HG03558 (cell line): ENCODE measurements around the gene RAP1GAP2.

Experiments
- ATAC-seq: cut with Tn5 transposase; IDR thresholded peaks from one replicate; pipeline ENCODE4 v1.9.1; 2021; ENCODE audit warnings: moderate number of reproducible peaks; ENCODE audit not compliant: unreplicated experiment; ENCODE audit errors: extremely low read depth

The RAP1GAP2 gene

DNA sequence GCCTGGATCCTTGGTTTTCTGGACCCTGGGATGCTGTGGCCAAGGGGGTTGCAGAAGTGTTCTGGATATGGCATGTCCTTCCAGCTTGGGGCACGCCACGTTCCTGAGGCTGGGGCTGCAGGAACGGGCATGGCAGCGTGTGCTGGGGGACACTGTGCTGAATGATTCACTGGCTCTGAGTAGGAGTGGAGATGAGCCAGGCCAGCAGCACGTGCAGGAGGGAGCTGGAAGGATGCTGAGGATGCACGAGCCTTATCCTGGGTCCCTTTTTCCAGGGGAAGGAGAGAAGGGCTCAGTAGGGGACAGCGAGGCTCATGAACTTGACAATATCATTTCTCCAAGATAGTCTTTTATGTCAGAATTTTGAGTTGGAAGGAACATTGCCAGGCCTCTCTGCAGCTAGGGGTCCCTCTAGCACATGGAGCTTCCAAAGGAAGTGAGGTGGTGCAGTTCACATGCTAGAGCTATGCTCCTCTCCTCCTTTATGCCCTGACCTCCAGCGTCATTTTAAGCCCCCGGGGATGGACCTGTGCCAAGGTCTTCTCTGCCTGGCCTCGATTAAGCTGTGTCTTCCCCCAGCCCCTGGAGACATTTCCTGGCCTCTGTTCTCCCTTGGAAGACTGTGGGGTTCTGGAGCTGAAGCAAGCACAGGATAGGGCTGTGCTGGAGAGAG, 141.2 kb downstream of the RAP1GAP2 start:
- ATAC-seq: no peak

DNA sequence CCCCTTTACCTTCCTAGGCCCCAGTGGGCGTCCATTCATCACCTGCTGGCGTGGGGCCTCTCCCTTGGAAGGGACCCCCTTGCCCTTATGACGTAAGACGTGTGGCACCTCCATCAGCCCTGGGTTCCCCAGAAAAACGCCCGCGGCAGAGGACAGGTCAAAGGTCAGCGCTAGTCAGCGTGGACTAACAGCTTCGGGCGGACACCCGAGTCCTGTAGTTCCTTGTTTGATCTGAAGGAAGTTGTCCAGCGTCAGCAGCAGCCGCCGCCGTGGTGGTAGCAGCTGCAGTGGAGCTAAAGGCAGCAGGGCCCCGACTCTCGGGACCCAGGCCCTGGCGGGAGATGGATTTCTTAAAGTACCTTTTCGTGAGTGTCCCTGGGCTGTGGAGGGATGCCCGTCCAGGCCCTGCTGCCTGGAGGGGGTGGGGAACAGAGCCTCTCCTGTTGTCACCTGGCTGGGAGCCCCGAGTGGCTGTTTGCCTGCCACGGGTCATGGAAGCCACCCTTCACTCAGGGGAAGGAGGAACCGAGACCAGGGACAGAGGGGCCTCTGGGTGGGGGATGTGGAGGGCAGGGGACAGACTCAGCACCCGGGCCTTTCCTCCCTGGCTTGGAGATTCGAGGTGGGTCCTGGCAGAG, 143.6 kb downstream of the RAP1GAP2 start:
- no peak for ATAC-seq

DNA sequence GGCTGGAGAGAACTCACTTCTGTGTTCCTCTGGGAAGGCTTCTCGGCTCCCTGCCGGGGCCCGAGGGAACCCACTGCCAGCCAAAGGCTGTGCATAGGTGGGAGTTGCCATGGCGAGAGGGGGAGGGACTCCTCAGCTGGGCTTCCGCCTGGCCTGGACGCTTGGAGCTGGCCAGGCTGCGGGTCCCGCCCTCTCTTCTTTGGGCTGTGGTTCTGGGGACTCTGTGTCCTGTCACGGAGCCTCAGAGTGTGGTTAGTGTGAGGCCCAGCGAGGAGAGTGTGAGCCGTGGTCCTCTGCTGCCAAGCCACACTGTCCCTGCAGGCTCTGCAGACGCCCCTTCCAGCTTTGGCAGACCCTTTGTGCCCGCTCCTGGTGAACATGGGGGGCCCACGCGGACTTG, 144.1 kb downstream of the RAP1GAP2 start:
- ATAC-seq: no peak

DNA sequence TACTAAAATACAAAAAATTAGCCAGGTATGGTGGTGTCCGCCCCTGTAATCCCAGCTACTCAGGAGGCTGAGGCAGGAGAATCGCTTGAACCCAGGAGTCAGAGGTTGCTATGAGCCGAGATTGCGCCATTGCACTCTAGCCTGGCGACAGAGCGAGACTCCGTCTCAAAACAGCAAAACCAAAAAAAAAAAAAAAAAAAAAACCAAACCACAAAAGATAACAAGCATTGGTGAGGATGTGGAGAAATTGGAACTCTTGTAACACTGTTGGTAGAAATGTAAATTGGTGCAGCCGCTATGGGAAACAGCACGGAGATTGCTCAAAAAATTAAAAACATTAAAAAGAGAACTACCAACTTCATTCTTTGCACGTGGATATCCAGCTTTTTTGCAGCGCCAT, 147.7 kb downstream of the RAP1GAP2 start:
- no peak for ATAC-seq

GRCh38 chr17:2945299-2945698, 149.1 kb downstream of the RAP1GAP2 start:
- ATAC-seq: no peak

GRCh38 chr17:2946144-2946543, 149.9 kb downstream of the RAP1GAP2 start:
- ATAC-seq: no peak

DNA sequence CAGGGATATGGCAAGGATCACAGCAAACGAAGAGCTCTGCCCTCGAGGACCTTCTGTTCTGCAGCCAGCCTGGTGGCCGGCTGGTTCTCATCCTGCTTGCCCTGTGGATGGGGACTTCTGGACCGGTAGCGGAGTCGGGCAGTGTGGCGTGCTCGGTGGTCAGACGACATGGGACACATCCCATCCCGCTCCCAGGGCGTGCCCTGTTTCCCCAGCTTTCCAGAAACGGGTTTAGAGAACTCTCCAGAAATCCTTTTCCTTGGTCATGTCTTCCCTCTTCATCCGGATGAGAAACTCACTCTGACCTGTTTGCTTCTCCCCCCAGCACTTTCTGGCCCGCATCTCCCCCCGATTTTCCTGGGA, 151.3 kb downstream of the RAP1GAP2 start:
- no peak for ATAC-seq

DNA sequence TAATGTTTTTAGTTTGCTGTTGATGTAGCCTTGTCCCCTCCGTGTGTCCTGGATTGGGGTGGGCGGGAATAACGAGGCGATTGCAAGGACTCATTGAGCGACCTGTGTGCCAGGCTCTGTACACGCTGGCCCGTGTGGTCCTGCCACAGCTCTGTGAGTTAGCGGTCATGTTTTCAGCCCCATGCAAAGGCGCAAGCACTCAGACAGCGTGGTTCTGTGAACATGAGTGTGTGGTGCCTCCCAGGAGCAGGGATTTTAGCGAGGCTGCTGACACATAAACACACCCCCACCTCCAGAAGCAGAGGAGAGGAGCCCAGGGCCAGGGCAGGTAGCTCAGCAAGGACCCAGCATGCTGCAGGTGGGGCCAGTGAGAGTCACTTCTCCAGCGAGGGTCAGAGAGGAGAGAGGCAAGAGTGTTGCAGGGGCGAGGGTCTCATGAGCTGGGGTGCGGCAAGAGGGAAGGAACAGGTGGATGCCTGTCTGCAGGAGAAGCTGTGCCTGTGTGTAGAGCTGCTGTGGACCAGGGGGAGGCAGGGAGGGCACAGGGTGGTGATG, 151.8 kb downstream of the RAP1GAP2 start:
- no peak for ATAC-seq

DNA sequence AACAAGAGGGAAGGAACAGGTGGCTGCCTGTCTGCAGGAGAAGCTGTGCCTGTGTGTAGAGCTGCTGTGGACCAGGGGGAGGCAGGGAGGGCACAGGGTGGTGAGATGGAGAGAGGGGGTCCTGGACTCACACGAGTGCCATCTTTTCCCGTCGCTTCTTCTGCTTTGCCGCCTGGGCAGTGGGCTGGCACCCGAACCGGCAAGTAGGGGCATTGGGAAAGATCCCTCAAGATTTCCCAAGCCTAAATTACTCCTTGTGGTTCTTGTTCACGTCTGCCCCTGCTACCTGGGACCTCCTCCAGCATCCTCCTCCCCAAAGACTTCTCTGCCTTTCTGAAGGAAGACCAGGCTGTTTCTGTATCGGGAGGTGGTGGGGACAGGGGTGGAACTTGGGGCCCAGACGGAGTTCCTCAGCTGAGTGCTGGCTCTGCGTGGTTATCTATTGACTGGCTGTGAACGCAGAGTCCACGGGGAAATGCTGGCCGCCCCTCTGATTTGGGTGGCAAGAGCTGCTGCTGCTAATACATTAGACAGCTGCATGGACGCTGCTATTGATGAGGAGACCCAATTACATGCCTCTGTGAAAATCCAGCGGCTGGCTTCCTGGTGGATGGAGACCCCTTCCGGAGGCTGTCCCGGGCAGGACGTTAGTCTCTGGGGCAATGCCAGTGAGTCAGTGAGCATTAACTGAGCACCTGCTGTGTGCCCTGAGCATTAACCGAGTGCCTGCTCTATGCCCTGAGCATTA, 152.7 kb downstream of the RAP1GAP2 start:
- ATAC-seq: no peak

- ATAC-seq: no peak
These were observed 153.3 kb downstream of the RAP1GAP2 start for GRCh38 chr17:2949469-2950044.

DNA sequence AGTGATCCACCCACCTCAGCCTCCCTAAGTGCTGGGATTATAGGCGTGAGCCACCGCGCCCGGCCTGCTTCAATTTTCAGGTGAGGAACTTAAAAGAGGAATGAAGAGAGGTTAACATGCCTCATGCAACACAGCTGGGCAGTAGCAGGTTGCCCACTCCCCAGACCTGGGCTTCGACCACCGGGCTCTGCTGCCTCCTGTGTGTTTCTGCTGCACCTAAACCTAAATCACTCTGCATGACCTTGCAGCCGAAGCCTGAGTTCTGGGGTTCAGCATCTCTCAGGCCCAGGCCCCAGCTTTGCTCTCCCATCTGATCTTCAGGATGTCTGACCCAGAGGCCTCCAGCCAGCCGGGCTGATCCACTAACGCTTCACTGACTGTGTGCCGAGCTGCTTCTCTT, 154.6 kb downstream of the RAP1GAP2 start:
- ATAC-seq: no peak

DNA sequence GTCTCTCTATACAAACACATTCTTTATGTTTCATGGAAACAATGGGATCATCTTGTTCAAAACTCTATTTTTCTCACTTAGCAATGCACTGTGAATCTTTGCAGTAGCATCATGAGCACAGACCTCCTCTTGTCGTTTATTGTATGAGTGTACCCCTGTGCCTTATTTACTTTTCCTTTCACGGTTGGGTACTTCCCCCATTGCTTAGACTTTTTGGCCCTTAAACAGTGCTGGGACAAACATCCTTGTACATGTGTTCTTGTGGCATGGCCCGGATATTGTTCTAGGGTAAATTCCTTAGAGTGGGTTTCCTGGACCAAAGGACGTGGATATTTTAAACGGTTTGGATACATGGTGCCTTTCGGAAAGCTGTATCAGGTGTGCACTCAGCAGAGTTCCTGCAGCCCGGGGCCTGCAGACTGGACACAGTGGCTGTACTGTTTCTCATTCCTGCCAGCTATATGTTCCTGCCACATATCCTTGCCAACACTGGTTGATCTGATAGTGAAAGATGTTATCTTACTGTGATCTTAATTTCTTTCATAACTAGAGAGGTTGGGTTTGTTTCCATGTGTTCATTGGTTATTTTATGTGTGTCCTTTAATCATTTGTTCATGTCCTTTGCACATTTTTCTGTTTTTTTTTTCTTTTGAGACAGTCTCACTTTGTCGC, 156.1 kb downstream of the RAP1GAP2 start:
- ATAC-seq: no peak

DNA sequence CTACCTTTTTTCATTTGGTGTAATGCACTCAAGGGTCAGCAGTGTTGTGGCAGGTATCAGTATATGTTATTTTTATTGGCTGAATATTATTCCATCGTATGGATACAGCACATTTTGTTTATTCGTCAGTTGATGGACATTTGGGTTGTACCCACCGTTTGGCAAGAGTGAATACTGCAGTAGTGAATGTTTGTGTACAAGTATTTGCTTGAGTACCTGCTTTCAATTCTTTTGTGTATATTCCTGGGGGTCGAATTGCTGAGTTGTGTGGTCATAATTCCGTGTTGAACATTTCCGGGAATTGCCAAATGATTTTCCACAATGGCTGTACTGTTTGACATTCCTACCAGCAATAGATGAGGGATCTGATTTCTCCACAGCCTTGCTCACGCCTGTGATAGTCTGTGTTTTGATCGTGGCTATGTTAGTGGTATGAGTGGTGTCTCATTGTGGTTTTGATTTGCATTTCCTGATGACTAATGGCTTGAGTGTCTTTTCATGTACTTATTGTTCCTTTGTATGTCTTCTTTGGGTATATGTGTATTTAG, 158.7 kb downstream of the RAP1GAP2 start:
- ATAC-seq: no peak

DNA sequence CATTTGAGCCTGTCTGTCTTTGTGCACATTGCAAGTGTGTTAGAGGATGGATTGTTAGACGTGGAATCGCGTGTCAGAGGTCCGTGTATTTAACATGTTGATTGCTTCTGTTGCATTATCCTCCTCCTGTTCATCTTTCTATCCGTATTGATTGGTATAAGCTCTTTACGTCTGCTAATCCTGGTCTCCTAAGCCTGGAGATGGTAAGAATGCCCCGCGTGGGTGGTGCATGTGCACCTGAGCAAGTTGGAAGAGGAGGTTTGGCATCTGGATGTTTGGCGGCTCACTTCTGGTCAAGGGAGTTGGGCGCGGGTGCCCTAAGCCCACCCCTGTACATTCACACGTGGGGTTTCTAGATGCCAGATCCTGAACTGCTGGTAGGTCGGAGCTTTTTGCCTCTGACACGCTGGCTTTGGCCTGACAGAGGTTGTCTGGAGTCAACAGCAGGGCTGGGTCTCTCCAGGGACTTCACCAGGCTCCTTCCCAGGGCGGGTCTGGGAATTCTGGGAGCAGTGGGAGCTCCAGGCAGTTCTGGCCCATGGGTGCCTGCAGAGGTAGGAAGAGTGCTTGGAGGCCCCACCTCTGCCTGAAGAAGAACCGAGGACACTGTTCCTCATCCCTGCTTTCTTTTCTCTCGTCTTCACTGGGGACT, 159.8 kb downstream of the RAP1GAP2 start:
- ATAC-seq: no peak

GRCh38 chr17:2957631-2958286, 161.5 kb downstream of the RAP1GAP2 start:
- no peak for ATAC-seq

DNA sequence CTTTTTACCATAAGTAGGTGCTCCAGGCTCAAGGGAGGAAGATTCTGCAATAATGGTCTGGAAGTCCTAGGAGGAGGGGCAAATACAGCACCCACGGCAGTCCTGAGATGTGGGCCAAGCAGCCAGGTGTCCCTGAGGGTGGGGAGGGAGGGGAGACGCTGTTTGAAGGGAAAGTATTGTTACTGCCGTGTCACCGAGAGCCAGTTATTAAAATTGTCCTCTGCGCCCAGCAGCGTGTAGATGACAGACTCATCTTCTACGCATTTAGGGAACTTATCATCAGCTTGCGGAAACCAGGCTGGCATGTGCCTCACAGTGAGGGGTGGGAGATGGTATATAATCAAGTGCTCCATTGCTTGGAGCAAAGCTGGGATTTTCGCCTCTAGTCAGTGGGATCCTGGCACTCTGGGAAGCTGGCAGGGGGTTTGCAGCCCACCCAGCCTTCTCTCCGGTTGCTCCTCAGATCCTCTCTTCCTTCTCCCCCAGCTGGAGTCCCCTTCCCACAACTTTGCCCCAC, 162.5 kb downstream of the RAP1GAP2 start:
- no peak for ATAC-seq

DNA sequence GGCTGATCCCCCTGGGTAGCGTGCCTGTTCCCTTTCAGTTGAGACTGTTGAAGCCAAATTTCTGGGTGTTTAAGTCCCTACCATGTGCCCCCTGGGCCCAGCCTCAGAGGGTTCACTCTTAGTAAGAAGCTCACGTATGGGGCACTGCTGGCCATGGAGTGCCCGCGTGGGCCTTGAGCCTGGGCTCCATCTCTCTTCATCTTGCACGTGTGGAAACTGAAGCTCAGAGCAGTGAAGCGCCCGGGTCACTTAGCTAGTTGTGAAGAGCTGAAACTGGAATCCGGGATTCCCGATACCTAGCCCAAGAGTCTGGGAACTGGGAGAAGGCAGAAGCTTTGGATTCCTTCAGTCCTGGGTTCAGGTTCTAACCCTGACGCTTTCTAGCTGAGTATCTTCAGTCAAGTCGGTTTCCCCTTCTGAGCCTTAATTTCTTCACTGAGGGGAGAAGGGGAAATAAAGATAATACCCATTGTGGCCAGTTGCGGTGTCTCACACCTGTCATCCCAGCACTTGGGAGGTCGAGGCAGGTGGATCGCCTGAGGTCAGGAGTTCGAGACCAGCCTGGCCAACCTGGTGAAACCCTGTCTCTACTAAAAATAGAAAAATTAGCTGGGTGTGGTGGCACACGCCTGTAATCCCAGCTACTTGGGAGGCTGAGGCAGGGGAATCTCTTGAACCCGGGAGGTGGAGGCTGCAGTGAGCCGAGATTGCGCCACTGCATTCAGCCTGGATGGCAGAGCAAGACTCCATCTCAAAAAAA, 163.3 kb downstream of the RAP1GAP2 start:
- no peak for ATAC-seq

- no peak for ATAC-seq
These were observed 165.2 kb downstream of the RAP1GAP2 start for GRCh38 chr17:2961446-2961845.
